Skeletal muscle cell (primary cell): ENCODE results near the gene RUNX2.
"Not testable (repeated sequence)": the region's sequence is repeated elsewhere in the genome, so short reads cannot be mapped to it uniquely, and the experiment has no call there.

Experiments
- DNase-seq: peaks from one replicate; pipeline ENCODE4 v3.0.0-alpha.2; 2010; ENCODE audit warnings: low read depth
- H3K4me3 ChIP-seq: 2 replicates; pipeline ENCODE4 v1.5.1; 2011; ENCODE audit warnings: low read depth, mild to moderate bottlenecking, control low read depth, low read length, moderate library complexity

The RUNX2 gene

GRCh38 chr6:45533386-45533785, 205.3 kb downstream of the RUNX2 start:
- DNase-seq, result no peak
- no peak overlapping the region for H3K4me3 ChIP-seq

- no peak for DNase-seq
- no peak overlapping the region for H3K4me3 ChIP-seq
Observed at GRCh38 chr6:45535933-45536332, 207.8 kb downstream of the RUNX2 start.

DNA sequence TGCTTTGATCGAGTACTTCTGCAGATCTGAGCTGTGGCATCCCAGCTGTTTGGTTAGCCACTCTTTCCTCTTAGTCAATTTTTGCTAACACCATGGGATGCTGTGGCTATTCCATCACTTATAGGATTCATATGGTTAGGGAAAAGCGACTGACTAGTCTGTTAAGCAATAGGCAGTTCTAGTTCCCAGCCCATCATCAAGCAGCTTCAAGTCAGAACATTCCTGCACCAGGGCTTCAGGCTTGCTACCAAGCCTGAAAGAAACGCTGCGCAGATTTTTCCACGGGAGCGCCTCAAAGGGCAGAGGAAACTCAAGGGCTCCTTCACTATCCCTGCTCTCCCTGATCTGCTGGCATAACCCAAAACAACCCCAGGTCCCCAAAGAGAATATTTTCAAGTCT, 209.4 kb downstream of the RUNX2 start:
- DNase-seq, result no peak
- no peak overlapping the region for H3K4me3 ChIP-seq

GRCh38 chr6:45538641-45539547, 210.8 kb downstream of the RUNX2 start:
- no peak for DNase-seq
- no peak overlapping the region for H3K4me3 ChIP-seq

- DNase-seq, result no peak
- H3K4me3 ChIP-seq, result no peak overlapping the region
Observed at GRCh38 chr6:45540375-45540920, 212.3 kb downstream of the RUNX2 start.

GRCh38 chr6:45541934-45542333, 213.8 kb downstream of the RUNX2 start:
- DNase-seq, result no peak
- H3K4me3 ChIP-seq, result no peak overlapping the region

DNA sequence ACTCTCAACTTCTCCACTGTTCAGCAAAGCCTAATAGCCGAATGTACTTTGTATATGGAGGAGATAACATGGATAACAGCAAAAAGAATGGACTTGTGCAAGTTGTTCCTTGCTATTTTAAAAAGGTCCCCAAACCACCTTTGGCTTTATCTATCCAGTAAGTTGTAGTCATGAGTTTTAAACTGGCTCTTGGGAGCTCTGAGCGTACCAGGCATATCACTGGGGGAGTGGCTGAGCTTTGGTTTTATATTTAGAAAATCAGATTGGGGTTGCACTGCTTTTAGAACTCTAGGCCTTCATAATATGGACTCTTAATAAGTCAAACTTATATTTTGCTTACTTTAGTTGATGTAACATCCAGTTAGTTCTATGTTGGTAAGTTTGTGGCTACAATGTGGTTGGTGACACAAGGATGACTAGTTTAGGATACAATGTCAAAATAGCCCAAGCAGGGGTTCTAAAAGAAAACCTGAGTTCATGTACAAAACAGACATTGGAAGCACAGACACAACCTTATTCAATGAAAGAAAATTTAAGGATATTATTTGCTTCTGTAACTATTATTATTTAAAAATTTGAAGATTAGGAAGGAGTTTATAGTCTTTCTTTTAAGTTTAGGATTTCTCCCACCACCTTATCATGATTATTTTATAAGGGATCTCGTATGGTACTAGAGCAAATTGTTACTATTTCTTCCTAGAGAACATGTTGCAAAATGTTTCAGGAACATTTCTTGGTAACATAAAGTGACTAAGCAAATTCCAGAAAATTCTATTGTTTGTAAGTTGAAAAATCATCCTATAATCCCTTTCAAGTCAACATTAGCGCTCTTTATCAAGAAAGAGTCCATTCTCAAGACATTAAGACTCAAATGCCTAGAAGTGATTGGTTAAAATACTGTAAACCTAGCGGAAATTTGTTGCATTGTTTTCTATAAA, 215.4 kb downstream of the RUNX2 start:
- peak; percentile 49 for DNase-seq
- no peak overlapping the region for H3K4me3 ChIP-seq

DNA sequence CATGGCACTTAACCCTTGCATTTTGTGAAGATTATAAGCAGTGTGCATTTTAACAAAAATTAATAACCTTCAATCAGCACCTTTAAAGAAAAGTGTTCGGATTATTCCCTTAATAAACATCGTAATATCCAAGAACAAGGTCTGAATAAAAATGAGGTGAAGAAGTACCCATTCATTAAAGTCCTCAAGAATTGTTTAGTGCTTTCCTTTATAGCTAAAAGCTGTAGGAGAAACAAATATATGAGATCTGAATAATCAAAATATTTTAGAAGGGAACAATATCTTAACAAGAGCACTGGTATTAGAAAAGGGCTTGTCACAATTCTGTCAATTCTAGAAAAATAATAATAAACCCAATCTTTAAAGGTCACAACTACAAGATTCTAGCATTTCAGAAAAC, 217.3 kb downstream of the RUNX2 start:
- no peak for DNase-seq
- no peak overlapping the region for H3K4me3 ChIP-seq

DNA sequence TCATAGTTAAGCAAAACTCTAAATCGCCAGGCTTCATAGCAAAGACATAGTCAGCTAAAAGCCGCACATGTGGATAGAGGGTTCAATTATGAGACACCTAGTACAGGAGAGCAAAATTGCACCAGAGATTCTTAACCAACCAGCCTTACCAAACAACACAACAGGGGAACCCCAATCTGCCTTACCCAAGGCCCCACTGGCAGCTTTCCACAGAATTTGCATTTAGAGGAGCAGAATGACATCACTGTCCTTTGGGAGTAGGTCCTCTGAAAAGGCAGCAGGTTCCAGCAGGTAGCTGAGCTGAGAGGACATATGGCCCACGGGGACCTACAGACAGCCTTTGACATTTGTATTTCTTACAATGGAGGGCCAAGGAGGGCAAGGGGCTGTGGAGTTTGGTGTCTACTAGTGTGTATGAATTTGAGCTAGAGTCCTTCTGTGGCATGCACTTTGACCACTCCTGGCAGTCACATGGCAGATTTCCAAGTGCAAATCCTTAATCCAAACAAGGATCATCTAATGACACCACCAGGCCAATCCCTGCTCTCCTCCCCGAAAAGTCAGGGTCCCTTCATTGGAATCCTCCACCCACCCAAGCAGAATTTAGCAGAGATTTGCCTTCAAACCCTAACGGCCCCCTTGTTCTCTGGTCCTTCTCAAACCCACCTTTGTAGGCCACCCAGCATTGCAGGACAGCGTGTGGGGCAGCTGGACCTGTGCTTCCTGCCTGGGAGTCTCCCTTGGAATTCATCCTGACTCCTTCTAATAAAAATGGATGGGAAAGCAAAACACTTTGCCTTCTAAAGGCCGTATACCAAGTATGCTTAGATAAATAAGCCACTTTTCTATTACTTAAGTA, 220.8 kb downstream of the RUNX2 start:
- DNase-seq, result no peak
- no peak overlapping the region for H3K4me3 ChIP-seq

GRCh38 chr6:45552536-45552935, 224.4 kb downstream of the RUNX2 start:
- DNase-seq, result no peak
- H3K4me3 ChIP-seq, result no peak overlapping the region

DNA sequence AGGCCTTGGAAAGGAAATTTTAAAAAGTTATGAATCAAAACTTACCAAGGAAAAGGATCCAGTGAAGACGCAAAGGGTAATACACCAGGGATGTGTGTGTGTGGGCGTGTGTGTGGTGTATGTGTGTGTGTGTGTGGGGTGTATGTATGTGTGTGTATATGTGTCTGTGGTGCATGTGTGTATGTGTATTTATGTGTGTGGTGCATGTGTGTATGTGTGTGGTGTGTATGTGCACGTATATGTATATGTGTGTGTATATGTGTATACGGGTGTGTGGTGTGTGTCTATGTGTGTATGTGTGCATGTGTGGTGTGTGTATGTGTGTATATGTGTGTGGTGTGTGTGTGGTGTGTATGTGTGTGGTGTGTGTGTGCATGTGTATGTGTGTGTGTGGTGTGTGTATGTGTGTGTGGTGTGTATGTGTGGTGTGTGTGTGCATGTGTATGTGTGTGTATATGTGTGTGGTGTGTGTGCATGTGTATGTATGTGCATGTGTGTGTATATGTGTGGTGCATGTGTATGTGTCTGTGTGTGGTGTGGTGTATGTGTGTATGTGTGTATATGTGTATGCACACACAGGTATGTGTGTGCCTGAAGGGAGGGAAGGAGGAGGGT, 225.7 kb downstream of the RUNX2 start:
- H3K4me3 ChIP-seq, result no peak overlapping the region
- DNase-seq, result no peak

GRCh38 chr6:45554591-45554990, 226.5 kb downstream of the RUNX2 start:
- H3K4me3 ChIP-seq, result no peak overlapping the region
- no peak for DNase-seq

DNA sequence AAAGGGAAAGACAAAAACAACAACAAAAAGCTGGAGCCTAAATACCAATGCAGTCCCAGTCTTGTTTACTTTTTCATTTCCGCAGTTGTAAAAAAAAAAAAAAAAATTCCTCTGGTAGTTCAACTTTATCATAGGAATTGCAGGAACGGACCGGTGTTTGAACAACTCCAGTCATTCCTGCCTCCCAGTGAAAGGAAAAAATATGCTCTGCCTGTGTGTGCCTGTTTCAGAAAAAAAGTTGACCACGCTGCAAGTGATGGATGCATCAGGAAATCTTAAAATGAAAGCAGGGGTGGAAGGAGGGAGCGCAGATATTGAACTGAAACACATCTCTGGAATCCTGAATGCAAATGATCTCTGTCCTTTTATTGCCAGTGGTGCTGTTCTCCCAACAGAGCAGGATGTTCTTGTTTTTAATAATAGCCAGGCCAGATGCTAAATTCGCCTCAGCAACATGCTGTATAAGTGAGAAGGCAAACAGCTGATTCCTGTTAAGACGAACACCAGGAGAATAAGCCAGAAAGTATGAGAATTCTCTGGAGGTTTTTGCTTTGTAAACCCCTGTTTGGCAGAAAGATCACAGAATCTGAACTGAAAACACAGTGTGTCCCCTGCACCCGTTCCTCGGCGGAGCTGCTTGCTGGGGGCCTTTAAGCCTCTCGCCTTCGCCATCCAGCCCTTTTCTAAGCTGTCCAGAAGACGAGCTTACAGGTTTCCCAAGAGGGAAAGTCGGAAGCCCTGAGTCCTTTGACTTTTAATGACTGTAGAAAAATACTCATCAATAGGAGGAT, 228.0 kb downstream of the RUNX2 start:
- DNase-seq, result peak; percentile 55
- H3K4me3 ChIP-seq, result peak overlapping the region; percentile 27

- DNase-seq, result no peak
- no peak overlapping the region for H3K4me3 ChIP-seq
Observed at GRCh38 chr6:45556828-45557227, 228.7 kb downstream of the RUNX2 start.

DNA sequence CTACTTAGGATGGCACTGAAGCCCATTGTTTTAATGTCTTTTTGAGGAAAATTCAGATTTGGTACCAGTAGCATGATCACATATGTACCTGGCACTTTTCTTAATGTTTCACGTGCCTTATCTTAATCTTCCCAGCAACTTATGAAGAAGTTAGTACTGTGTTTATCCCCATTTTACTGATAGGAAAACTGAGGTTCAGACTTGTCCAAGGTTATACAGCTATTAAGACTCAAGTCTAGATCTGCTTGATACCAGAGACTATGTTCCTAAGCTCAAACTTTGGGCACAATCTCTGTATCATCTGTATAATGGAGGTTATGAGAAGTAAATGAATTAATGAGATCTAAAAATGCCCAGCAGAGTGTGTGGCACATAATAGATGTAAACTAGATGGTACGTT, 229.3 kb downstream of the RUNX2 start:
- no peak for DNase-seq
- H3K4me3 ChIP-seq, result no peak overlapping the region

GRCh38 chr6:45558858-45559257, 230.7 kb downstream of the RUNX2 start:
- no peak overlapping the region for H3K4me3 ChIP-seq
- DNase-seq, result no peak

- not testable (repeated sequence) for DNase-seq, H3K4me3 ChIP-seq
Observed at GRCh38 chr6:45560321-45560820, 232.2 kb downstream of the RUNX2 start.

DNA sequence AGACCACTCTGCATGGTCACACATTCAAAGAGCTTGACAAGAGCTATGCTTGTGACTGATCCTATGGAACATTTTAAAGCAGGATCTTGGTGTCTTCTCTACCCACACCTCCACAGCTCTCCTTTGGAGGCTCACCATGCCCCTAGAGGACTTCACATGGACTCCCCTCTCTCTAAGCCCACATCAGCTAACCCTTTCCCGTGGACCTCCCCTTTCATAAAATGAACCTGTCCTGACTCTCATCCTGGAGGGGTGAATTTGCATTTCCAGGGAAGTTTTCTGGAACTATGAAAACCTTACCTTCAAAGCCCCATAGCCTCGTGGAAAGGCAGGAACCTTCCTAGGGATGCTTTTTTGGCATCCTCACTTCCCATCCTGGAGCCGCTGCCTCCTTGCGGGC, 234.0 kb downstream of the RUNX2 start:
- no peak for DNase-seq
- no peak overlapping the region for H3K4me3 ChIP-seq
